GM19238 (cell line): ENCODE results near the gene AARS2.
"Not testable (repeated sequence)": the region's sequence is repeated elsewhere in the genome, so short reads cannot be mapped to it uniquely, and the experiment has no call there.

ENCODE experiments used
- DNase-seq: peaks from one replicate; pipeline ENCODE4 v3.0.0; 2011; ENCODE audit warnings: low spot score; ENCODE audit not compliant: insufficient read length

Gene AARS2

DNA sequence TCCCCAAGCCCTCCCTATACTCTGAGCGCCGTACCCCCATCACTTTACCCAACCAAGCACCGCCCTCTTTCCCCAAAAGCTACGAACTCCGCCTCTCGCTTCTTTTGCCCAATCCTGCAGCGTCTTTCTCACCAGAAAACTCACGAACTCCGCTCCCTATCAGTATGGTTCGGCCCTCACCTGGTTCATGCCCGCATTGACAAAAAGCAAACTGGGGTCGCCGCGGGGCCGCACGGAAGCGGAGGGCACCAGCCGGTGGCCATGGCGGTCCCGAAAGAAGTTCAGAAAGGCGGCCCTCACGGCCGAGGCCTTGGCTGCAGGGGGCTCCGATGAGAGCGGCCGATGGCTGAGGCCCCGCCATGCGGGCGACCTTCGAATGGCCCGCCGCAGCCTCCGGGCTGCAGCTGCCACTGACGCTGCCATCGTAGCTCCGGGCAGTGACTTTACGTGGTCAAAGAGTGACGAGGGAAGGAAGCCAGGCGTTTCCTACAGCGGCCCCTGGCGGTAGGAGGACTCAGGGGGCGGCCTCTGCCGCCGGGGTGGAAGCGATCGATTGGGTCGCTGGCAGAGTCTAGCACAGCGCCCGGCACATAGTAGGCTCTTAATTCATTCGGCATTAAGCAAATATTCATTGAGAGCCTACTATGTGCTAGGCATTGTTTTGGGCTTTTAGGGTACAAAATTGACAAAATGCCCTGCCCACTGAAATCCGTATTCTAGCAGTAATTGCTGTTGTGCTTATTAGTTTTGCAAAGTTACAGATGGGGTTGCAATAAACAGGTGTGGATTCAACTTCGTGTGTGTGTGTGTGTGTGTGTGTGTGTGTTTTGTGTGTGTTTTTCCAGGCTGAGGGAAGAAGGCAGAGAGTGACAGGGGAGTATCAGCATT lies at the start of gene AARS2:
Gene AARS2 (minus strand): TSS at position 447 of the 888 bp plus-strand sequence. CDS start 24 bp downstream, at position 423.
- peak; percentile 85 for DNase-seq

DNA sequence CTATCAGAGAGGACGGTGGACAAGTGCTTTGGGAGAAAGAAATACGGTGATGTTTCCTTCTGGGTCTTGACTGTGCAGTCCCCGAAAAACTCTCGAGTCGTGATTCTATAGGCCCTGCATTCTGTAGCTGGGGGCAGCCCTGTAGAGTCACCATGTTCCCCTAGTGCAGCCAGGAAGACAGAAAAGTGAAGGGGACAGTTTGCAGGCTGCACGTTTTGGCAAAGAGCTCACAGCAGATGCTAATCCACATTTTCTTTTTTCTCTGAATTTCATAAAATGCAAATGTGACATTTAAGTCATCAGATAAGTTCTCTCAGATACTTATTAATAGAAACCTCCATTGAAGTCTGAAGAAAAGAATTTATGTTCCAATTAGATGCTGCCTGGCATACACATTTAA lies 48.8 kb upstream of the AARS2 start:
- no peak for DNase-seq

DNA sequence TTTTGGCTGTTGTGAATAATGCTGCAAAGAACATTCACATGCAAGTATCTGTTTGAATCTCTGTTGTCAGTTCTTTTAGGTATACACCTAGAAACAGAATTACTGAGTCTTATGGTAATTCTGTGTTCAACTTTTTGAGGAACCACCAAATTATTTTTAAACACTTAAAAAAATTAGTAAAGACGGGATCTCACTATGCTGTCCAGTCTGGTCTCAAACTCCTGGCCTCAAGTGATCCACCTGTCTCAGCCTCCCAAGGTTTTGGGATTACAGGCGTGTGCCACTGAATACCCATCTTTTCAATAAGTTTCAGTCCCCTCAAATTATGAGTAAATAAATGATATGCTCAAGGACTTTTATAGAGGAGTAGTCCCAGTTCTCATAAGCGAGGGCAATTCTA lies 46.8 kb upstream of the AARS2 start:
- DNase-seq = no peak

DNA sequence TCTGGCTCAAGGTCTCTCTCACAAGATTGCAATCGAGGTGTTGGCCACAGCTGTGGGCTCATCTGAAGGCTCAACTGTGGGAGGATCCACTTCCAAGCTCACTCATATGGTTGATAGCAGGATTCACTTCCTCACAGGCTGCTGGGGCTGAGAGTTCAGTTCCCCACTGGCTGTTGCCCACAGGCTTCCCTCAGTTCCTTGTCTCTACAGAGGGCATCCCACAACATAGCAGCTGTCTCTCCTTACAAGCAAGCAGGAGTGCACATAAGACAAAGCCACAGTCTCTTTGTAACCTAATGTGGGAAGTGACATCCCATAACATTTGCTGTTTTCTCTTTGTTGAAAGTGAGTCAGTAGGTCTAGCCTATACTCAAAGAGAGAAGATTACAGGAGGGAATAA lies 43.3 kb upstream of the AARS2 start:
- no peak for DNase-seq

DNA sequence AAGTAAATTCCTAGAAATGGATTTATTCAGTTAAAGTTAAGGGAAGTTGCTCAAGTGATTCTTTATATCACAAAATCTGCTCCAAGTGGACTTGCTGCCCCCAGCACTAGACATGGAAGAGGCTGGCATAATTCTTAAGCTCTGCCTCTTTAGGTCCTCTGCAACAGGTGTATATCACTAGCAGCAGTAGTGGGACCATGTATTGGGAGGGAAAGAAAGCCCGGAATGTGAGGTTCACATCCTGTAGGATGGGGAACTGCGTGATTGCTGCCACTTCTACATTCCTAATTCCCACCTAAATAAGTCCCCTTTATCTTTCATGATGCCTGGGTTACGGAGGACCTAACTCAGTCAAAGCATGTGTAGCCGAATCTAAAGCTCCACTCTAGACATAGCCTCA lies 42.5 kb upstream of the AARS2 start:
- DNase-seq = no peak

- DNase-seq = no peak
These were observed 40.2 kb upstream of the AARS2 start for GRCh38 chr6:44353336-44353735.

GRCh38 chr6:44352259-44352658 lies 39.1 kb upstream of the AARS2 start:
- DNase-seq = no peak

GRCh38 chr6:44350650-44350994 lies 37.5 kb upstream of the AARS2 start:
- DNase-seq = not testable (repeated sequence)

- no peak for DNase-seq
These were observed 36.9 kb upstream of the AARS2 start for GRCh38 chr6:44349904-44350649.

DNA sequence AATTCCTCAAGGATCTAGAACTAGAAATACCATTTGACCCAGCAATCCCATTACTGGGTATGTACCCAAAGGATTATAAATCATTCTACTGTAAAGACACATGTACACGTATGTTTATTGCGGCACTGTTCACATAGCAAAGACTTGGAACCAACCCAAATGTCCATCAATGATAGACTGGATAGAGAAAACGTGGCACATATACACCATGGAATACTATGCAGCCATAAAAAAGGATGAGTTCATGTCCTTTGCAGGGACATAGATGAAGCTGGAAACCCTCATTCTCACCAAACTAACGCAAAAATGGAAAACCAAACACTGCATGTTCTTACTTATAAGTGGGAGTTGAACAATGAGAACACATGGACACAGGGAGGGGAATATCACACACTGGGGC lies 33.7 kb upstream of the AARS2 start:
- not testable (repeated sequence) for DNase-seq

DNA sequence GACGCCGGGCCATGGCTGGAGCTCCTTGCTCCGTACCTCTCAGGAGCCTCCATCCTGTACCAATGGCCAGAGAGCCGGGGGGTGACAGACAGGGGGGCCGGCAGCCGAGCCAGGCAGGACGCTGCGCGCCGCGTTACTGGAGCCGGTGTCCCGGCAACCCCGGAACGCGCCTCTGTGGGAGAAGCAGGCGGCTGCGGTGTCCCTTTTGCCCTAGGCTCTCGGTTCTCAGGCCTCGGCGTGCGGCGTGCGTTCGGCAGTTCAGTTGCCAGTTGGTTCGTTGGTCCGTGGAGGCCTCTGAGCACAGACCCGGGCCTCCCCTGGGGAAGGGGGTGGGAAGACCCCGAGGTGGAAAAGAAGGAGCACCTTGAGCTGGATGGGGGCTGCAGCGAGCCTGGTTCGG lies 29.3 kb upstream of the AARS2 start, which contains the start of gene SPATS1:
Gene SPATS1 (plus strand): TSS at position 162 of the 400 bp plus-strand sequence. CDS start 446 bp downstream, outside the sequence.
- DNase-seq = no peak

DNA sequence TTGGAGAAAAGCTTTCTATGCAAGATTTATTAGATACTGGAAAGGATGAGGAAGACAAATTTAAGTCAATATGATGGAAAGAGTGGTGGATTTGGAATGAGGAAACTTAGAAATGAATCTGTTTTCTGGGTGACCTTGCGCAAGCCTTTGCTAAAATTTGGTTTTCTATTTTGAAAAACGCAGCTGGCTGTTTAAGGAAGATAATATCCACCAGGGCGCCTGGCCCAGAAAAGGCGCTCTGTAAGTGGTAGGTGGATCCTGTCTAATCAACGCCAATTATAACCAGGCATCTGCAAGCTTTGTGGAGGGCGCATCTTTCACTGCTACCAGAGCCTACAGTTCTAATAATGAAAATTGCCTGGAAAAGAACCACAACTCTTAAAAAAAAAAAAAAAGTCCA lies 28.9 kb upstream of the AARS2 start:
- DNase-seq = no peak

DNA sequence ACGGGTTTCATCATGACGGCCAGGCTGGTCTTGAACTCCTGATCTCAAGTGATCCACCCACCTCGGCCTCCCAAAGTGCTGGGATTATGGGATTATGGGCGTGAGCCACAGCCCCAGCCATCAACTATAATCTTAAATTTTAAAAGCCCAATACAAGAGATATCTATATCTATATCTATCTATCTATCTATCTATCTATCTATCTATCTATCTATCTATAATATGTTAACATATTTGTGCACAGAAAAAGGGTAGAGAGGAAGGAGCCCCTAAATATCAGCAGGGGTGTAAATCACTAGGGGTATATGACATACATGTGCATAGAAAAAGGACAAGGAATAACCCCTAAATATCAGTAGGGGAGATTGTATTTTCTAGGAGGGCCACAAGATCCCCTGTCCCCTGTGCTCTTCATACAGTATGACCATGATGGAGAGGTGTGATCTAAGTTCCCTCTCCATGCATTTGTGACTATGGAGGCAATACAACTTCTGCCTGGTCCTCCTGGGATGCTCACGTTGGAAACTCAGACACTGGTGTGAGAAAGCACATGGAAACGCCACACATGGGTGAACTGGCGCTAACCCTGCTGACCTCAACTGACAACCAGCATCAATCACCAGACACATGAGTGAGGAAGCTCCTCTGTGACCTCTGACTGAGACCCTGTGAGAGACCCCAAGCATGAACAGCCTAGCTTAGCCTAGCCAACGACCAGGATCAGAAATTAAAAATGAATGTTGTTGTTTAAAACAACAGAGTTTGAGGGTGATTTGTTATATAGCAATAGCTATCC lies 28.1 kb upstream of the AARS2 start:
- no peak for DNase-seq

GRCh38 chr6:44339763-44340625 lies 26.8 kb upstream of the AARS2 start:
- no peak for DNase-seq

- no peak for DNase-seq
These were observed 26.2 kb upstream of the AARS2 start for GRCh38 chr6:44339301-44339700.

DNA sequence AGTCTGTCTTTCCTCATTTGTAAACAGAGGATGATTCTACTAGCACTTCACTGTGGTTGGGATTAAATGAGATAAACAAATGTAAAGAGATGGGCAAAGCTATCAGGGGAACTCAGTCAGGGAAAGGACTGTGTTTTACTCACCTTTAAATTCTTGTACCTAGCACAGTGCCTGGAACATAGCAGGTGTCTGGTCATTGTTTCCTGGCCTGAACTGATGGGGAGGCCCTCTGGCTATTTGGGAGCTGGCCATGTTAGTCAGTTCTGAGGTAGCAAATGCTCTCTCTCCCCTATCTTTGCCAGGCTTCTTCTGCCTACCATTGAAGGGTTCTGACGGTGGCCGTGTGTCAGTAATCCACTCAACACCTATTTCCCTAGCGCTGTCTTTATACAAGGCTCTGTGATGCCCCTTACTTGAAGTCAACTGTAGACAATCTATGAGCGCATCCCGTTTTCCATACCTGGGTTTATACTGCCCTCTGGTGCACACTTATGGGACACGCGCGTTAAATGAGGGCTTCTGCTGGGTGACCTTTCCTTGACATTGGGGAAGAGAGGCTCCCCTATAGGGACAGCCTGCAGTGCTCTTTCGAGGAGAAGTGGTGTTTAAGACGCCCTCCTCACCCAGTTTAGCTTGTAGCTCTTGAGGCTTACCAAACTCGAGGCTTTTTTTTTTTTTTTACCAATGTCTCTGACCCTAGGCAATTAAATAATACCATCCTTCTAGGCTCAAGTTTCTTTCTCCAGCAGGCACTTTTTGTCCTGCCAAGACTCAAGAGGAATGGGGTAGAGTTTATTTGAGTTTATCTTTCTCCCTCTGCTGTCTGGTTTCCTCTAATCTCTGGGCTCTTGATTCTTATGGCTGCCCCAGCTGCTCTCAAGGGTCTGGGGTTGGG lies 25.3 kb upstream of the AARS2 start:
- DNase-seq = peak; percentile 38

GRCh38 chr6:44335631-44336030 lies 22.5 kb upstream of the AARS2 start:
- no peak for DNase-seq

GRCh38 chr6:44333942-44334341 lies 20.8 kb upstream of the AARS2 start:
- DNase-seq = no peak

DNA sequence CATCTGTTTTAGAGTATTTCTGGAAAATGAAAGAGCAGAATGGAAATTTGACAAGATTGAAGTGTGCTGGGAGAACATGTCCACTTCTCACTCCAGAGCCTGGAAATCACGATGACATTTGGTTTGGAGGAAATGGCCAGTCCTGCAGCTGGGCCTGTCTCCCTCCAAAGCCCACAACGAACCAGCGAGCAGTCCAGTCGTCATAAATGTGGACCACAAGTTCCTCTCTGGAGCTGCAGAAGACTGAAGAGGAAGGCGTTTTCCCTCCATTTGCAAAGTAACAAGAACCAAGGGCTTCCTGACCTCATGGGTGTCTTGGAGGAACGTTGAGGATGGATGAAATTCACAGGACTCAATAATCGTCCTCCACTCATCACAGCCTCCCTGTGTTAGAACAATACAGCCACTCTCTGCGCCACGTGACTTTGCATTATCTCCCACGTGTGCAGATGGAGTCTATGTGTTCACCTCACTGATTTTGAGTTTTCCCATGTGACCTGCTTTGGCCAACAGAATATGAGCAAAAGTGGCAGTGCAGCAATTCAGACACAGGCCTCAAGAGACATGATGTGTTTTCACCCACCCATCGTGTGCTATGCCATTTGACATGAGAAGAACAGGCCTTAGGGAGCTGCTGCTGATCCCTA lies 20.2 kb upstream of the AARS2 start:
- DNase-seq = no peak
